ENCODE data around the gene MGA.
"Not testable (repeated sequence)": the region's sequence is repeated elsewhere in the genome, so short reads cannot be mapped to it uniquely, and the experiment has no call there.

Gene MGA

DNA sequence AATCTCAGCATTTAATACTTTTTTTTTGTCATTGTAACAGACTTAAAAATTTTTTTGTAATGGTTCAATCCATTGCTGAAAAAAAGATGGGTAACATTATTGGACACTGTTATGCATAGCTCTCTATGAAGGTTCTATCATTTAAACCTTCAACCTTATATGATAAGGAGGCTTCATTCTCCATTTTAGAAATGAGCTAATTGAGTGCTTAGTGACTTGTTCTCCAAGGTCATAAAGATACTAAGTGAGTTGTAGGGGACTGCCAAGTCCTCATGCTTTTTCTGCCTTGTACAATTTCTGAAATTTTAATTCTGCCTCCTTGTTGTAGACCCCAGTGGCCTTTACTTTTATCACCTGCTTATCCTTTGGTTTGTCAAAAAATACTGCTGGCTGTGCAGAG, 56.7 kb downstream of the MGA start:
- no peak for ATAC-seq
- no peak for DNase-seq

- no peak for DNase-seq
- no peak for ATAC-seq
Observed at GRCh38 chr15:41727143-41727542, 66.9 kb downstream of the MGA start.

- ATAC-seq, DNase-seq: not testable (repeated sequence)
Observed at GRCh38 chr15:41728061-41728460, 67.9 kb downstream of the MGA start.

DNA sequence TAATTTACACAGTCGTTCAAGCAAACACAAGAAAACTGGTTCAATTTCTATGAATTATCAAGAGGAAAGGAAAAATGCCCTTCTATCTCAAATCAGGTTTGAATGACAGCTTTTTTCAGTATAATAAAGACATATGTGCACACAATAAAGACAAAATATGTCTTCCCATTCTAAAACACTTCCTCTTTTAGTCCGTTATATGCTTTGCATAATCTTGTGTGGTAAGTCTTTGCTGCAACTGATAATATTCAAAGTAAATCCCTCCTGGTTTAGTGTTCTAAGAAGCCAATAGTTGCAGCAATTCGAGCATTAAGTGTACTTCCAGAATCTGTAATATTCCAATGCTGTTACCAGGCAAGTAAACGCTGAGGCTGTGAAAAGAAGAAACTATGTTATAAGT, 70.3 kb downstream of the MGA start:
- DNase-seq: no peak
- ATAC-seq: no peak

GRCh38 chr15:41732483-41732882, 72.3 kb downstream of the MGA start:
- no peak for DNase-seq
- no peak for ATAC-seq

- no peak for DNase-seq
- no peak for ATAC-seq
Observed at GRCh38 chr15:41734079-41734478, 73.9 kb downstream of the MGA start.

- ATAC-seq: no peak
- DNase-seq: no peak
Observed at GRCh38 chr15:41735046-41735445, 74.8 kb downstream of the MGA start.

DNA sequence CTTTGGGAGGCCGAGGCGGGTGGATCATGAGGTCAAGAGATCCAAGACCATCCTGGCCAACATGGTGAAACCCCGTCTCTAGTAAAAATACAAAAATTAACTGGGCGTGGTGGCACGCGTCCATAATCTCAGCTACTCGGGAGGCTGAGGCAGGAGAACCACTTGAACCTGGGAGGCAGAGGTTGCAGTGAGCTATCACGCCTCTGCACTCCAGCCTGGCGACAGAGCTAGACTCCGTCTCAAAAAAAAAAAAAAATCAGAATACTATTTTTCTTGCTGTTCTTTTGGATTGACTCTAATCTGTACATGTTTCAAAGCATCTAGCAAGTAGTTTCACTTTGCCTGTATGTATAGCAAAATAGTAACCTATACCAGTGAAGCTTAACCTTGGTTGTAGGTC, 75.3 kb downstream of the MGA start:
- DNase-seq, ATAC-seq: not testable (repeated sequence)

DNA sequence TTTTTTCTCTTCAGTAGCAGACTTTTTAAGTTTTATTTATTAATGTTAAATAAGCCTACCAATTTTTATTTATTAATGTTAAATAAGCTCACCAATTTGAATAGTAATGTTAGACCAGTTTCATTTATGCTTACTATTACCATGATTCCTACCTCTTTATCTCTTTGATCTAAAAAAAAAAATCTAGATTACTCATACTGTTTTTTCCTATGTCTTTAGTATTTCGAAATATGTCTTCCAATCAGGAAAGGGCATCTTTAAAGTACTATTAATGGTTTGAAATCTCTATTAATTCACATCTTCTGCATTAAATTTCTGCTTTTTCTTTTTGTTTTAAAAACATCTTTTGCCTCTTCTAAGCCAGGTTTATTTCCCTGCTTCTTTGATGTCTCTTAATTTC, 86.6 kb downstream of the MGA start:
- no peak for DNase-seq
- ATAC-seq: no peak

GRCh38 chr15:41756198-41756597, 96.0 kb downstream of the MGA start:
- ATAC-seq (no peak), DNase-seq (no peak)

GRCh38 chr15:41772720-41773331, 112.6 kb downstream of the MGA start:
- peak; percentile 42 for DNase-seq
- ATAC-seq: no peak

DNA sequence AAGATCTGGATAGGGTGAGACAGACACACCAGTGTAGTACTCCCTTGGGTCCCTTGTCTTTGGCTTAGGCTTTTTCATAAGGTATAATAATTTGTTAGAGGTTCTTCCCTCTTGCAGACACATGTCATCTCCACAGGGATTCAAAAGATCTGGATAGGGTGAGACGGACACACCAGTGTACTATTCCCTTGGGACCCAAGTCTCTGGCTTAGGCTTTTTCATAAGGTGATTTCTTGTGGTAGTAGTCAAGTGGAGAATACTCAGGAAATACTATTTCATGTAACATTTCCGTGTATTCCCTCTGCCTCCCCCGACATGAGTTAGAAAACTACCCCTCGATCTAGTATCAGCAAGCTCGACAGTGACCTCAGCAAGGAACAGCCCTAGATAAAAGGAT, 113.1 kb downstream of the MGA start:
- DNase-seq (no peak), ATAC-seq (no peak)

DNA sequence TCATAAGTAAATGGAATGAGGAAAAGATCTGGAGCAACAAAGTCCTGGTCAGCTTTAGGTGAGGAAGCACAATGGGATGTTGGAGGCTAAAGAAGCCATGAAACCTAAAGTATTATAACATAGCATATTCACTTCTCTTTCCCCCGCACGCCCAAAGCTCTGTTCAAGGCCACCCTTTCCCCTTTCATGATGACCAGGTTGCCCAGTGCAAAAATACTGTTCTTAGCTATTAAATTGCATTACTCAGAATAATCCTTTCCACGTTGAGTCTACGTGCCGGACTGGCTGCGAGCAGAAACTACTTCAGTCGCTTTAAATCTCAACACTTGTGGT, 113.5 kb downstream of the MGA start:
- no peak for DNase-seq
- ATAC-seq: no peak

DNA sequence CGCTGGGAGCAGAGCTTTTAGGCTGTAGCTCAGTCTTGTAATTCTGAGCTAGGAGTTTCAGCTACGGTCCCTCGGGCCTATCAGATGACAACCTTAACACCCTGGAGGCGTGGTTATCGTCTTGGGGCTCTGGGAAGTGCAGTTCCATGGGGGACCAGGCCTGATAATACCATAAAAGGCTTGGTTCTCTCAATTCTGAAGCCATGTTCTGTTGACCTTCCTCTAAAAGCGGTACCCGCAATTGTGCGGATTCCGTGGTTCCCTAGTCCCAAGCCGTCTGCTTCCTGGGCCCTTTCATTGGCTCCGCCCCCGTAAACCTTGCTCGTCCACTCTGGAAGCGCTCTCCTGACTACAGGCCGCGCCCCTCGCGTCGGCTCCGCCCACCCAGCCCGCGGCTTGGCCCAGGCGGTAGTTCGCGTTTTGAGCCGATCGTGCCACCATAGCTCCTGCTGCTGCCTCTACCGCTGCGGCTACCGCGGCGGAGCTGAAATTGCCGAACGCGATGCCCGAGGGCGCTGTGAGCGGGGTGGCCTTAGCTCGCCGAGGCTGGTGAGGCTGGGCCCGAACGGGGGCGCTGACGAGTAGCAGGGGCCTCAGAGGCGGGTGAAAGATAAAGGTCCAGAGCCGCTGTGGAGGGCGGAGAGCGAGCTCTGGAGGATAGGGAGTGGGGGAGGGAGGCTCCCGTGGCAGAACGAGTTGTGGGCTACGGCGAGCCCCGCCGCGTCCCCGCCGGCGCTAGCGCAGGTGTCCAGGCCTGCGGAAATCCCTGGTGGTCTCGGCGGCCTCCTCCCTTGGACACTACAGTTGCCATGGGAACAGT, 114.1 kb downstream of the MGA start, which contains the start of gene MAPKBP1:
TSS of gene MAPKBP1 (plus strand) at position 423 of the 820 bp plus-strand sequence. CDS start 792 bp downstream, outside the sequence.
- ATAC-seq (peak; percentile 94), DNase-seq (peak; percentile 97)

DNA sequence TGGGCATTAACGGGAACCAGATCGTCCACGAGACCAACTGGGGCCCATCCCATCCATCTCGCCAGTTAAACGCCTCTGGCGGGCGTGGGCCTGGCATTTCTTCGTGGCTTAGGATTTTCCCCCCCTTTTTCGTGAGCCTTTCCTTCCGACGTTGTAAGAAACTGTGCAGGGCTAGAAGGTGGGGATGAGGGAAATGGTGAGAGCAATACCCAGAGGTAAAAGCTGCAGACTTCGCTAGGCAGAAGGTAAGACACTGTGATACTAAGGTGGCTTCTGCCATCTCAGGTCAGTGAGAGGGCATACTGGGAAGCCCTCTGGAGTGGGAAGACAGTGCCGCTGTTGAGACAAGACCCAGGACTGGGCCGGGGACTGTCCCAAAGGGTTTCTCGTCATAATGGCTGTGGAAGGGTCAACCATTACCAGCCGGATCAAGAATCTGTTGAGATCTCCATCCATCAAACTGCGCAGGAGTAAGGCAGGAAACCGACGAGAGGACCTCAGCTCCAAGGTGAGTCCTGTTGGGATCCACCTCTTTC, 114.7 kb downstream of the MGA start:
- ATAC-seq: no peak
- peak; percentile 11 for DNase-seq

GRCh38 chr15:41775651-41776050, 115.4 kb downstream of the MGA start:
- no peak for DNase-seq
- no peak for ATAC-seq

DNA sequence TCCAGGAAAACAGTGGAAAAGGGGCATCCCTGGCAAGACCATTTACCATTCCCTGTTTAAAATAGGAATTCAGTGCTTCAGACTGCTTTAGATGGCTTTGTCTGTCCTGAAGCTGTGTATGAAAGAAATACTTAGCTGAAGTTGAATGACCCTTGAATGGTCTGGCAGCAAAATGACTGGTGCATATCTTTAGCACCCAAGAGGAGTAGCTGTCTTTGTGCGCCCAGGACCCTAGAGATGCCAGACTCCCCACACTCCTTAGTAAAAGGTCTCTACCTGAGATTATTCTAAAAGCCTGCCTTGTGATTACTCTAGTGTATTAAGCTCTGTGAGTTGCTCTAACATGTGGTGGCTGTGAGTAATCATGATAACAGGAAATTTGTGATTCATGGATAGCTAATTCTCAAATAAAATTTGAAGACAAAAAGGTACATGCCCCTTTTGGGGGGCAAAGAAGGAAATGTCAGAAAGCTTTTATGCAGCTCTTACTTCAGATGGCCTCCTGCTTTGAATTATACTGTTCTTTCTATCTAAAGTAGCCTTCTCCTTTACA, 117.3 kb downstream of the MGA start:
- ATAC-seq (no peak), DNase-seq (no peak)

DNA sequence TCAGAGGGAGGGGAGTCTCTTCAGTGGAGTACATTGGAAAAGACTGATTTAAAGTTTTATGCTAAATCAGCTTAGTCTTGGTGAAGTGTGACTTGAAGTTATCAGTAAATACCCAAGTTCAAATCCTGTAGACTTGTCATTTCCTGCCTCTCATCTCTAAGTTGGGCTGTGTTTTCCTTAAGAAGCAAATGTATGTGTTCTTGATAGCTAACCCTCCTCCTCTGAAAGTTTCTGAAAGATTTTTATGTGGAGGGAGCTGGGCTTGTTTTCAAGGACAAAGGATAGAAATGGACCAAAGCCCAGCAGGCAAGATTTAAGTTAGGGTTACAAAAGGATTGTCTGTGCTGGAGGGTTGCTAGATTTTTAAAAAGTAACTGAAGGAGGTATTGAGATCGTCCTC, 118.3 kb downstream of the MGA start:
- no peak for DNase-seq
- no peak for ATAC-seq

DNA sequence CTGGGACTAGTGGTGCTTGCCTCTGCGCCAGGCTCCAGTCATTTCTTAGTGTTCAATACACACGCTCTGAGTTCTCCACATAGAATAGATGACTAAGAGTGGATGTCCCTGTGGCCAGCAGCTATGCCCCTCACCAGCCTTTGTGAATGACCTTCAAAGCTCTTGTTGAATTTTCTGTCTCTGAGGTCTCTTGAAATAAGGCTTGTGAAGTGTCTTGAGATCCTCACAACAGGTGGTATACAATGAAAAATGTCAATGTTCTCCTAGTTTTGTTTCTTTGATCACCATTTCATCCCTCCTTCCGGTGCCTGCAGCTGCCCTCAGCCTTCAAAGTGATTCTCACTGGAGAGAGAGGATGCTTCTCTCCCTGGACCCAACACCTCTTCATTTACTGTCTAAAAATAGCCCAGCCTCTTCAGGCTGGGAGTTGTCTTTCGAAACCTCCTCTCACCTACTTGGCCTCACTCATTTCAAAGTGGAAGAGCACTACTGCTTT, 119.5 kb downstream of the MGA start:
- ATAC-seq (no peak), DNase-seq (no peak)

GRCh38 chr15:41780266-41780665, 120.1 kb downstream of the MGA start:
- ATAC-seq: no peak
- DNase-seq: no peak

- DNase-seq (no peak), ATAC-seq (no peak)
Observed at GRCh38 chr15:41780727-41781126, 120.5 kb downstream of the MGA start.

GRCh38 chr15:41782371-41783282, 122.4 kb downstream of the MGA start:
- ATAC-seq: no peak
- no peak for DNase-seq
